HG03139 (cell line): ENCODE results near the gene NKX1-1.
"Not testable (repeated sequence)": the region's sequence is repeated elsewhere in the genome, so short reads cannot be mapped to it uniquely, and the experiment has no call there.

ENCODE experiments used
- ATAC-seq: cut with Tn5 transposase; IDR thresholded peaks from one replicate; pipeline ENCODE4 v1.9.1; 2021; ENCODE audit not compliant: unreplicated experiment

Gene NKX1-1

DNA sequence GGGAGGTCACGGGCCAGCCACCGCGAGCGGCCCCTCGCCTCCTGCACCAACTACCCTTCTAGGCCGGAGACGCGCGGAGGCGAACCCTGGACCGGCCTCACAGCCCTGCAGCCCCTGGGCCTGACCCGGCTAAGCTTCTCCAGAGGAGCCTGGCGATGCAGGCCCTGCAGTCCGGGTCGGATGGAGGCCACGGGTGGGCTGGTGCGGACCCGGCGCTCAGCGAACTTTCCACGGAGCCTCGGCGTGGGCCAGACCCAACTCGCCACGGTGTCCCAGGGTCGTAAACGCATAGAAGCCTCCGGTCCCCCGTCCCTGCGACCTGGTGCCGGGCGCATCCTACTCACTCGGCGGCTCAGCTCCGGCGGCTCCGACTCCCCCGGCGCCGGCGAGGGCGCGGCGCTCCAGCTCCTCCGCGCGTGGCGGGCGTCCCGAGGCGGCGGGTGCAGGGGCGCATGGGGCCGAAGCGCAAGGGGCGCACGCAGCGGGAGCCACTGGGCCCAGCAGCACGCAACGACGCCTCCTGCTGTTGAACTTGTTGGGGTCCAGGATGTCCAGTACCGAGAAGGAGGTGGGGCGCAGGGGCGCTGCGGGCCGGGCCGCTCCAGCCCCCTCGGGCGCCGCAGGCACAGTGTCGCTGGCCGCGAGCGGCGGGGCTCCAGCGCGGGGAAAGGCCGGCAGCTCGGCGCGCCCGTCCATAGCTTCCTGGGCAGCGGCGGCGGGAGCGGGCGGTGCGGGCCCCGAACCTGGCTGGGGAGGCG, 427 bp downstream of the NKX1-1 start:
- ATAC-seq: no peak

DNA sequence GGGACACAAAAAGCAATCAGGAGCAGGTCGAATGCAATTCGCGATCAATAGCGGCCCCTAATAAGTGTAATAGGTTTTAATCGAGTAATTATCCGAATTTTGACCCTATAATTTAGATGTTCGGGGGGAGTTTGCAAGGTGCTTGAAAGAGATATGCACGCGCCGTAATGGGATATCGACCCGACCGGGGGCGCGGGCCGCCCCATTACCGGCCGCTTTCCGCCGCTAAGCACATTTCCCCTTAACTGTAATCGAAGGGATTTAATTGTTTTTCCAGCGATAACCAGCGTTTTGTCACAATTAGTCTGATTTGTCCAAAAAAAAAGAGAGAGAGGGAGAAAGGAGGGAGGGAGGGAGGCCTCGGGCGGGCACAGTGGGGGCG, 997 bp downstream of the NKX1-1 start:
- no peak for ATAC-seq

GRCh38 chr4:1404573-1405253, 1.5 kb downstream of the NKX1-1 start:
- no peak for ATAC-seq

- no peak for ATAC-seq
Observed at GRCh38 chr4:1403591-1404572, 2.4 kb downstream of the NKX1-1 start.

GRCh38 chr4:1403177-1403583, 3.1 kb downstream of the NKX1-1 start:
- ATAC-seq: no peak

DNA sequence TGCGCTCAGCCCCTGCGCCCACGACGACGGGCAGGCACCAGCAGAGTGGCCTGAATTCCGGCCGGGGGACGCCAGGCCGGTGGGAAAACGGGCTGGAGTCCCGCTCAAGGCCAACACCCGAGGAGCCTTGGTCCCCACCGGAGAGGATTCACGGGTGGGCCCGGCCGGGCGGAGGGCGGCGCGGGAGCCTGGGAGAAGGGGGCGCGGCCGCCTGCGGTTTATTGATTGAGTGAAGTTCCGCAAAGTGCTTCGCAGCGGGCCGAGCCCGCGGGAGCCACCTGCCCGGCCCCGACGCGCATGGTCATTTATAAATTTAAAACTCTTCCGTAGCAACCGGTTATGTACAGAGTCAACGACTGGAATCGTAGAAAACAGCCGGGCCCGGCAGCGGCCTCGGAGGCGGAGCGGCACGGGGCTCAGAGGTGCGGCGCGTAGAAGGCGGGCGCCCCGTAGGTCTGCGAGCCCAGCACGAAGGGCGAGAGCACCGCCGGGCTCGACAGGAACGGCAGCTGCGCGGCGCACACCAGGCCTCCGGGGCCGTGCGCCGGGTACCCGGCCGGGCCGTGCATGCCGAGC, 3.6 kb downstream of the NKX1-1 start:
- ATAC-seq: no peak

- no peak for ATAC-seq
Observed at GRCh38 chr4:1402021-1402515, 4.2 kb downstream of the NKX1-1 start.

DNA sequence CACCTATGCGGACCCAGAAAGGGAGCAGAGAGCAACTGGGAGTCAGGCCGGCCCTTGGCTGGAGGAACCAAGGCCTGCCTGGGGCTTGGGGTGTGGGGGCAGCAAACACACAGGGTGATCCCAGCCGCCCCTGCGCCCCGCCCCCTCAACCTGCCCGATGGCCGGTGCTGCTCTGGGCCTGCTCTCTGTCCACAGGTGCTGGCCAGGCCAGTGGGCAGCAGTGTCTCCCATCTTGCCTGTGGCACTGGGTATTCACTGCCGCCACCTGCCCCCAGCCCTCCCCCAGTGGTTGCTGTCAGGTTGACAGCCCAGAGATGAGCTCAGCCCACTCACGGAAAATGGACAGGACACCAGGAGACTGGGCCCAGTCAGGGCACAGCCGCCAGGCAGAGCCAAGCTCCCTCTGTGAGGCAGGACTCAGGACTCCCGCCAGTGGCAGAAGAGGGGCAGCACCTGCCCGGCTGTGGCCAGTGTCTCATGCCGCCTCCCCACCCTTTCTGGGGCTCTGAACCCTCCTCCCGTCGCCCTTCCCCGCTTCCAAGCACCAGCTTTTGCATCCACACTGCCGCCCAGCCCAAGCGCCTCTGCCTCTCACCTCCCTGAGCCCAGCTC, 4.7 kb downstream of the NKX1-1 start:
- ATAC-seq: no peak

DNA sequence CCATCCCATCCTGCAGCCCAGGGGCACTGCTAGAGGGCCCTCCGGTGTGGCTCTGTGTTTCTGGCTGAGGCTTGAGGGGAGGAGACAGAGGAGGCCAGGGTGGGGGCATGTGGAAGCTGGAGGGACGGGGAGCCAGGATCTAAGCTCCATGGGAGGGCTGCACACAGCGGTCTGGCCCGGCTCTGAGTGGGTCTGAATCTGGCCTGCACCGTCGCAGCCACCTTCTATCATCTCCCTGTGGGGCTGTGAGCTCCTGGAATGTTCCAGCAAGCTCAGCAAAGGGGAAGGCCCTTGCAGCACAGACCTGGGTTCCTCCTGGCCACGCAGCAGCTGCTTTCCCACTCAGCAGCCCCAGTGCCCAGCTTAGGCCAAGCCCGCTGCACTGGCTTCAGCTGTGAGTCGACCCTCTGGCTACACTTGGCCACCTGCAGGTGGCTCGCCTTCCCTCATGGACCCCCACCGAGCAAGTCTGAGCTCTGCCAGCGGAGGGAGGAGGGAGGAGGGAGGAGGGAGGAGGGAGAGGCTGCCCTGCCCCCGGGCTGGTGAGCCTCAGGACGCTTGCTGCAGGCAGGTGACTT, 5.3 kb downstream of the NKX1-1 start:
- no peak for ATAC-seq

GRCh38 chr4:1400191-1400805, 5.9 kb downstream of the NKX1-1 start:
- no peak for ATAC-seq

DNA sequence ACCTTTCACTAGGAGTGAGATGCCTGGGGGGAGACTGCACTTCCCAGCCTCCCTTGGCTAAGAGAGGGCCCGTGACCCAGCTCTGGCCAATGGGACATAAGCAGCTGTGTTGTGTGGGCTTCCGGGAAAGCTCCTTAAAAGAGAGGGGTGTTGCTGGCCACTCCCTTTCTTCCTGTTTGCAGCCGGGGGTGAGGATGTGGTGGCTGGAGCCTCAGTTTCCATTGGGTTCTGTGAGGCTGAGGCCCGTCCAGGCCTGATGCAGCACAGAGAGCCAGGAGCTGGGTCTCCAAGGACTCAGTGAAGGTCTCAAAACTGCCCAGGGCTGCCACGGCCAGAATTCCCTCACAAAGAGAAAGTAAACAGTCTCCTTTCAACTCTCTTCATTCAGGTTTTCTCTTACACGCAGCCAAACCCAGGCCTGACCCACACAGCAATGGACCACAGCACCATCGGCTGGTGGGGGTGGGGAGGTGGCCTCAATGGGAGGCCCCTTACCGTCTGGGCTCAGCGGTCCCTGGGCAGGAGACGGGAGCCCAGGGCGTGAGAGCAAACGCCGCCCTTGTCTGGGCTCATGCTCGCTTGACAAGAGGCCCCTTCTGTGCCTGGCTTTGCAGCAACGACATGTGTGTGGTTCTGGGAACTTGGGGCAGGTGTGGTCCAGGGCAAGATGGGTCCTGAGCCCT, 6.6 kb downstream of the NKX1-1 start:
- ATAC-seq: no peak

DNA sequence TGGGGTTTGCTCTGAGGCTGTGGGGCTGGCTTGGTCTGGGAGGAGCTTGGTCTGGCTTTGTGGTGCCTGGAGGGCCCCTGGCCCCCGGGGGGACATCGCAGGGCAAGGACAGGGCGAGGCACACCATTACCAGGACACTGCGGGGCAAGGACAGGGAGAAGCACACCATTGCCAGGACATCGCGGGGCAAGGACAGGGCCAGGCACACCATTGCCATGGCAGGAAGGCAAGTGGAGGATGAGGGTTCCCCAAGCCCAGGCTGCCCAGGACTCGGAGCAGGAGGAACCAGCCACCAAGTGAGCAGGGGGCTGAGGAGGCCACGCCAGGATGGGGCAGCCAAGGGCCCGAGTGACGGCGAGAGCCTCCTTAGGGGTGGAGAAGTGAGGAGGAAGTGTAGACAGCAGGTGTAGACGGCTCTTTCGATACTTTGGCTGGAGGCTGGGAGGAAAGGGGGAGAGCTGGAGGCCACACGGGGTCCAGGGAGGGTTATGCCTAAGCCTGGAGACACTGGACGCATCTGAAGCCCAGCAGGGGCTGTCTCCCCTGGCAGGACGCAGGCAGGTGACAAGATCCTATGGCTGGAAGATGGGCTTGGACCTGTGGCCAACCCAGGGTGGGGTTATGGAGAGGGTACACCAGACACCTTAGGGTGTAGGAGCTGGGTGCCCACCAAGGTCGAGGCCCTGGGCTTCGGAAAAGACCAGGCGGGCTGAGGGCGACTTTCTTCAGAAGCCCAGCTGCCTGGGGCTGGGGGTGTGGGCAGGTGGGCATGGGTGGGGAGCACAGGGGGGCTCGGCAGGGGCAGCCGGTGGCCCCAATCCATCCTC, 7.3 kb downstream of the NKX1-1 start:
- no peak for ATAC-seq

GRCh38 chr4:1396806-1397455, 9.3 kb downstream of the NKX1-1 start:
- no peak for ATAC-seq

DNA sequence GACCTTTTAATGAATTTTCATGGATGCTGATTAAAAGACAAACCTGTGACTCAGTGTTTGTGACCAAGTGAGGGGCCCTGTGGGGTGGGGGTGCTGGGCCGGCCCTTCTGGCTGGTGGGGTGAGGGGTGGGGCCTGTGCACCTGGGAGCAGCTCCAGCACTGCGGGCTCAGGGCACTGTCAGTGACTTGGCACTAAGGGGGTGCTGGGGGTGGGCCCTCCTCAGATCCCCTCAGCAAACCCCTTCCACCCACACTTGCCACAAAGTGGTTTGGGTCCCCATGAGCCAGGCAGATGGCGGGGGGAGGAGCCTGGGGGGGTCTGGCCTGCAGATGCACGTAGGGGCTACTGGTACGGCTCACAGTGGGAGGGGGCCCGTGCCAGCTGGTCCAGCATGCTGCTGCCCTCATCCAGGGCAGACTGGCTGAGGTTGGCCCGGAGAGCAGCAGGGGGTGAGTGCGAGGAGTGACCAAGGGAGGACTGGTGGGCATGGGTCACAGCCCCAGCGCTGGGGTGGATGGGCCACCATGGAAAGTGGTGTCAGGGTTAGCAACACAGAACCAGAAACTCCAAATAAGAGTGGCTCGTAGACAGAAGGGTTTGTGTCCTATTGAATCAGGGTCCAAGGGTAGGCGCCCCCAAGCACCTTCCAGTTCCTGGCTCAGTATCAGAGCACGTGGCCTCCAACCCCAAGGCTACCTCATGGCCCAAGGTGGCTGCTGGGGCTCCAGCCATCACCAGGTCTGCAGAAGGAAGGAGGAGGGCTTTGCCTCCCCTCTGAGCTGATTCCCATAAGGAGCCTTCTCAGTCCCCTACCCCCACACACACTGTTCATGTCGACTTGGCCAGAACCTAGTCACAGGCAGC, 10.1 kb downstream of the NKX1-1 start:
- no peak for ATAC-seq

DNA sequence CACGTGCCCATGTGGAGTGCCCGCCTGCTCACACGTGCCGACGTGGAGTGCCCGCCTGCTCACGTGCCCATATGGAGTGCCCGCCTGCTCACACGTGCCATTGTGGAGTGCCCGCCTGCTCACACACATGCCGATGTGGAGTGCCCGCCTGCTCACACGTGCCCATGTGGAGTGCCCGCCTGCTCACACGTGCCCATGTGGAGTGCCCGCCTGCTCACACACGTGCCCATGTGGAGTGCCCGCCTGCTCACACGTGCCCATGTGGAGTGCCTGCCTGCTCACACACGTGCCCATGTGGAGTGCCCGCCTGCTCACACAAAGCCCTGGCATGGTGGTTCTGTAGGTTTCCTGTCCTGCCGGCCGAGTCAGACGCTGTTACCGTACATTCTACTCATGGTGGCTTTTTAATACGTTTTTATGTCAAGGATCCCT, 10.8 kb downstream of the NKX1-1 start:
- not testable (repeated sequence) for ATAC-seq

GRCh38 chr4:1394554-1395388, 11.5 kb downstream of the NKX1-1 start:
- ATAC-seq: not testable (repeated sequence)
